Endothelial cell of umbilical vein (primary cell): ENCODE measurements around the gene CCDC70. TPM values are rescaled to one million over a fixed set of nuclear protein-coding genes. Genes with fewer than 3 reads are reported as not detected.

Experiments
- BruUV-seq: library from RNA; stranded (reverse); fragments of 400-500 nt; replicated peaks from 2 replicates; lab custom pipeline; 2021; lab: Mats Ljungman, UMichigan
- CTCF ChIA-PET: fragments of 300-600, 350-600 bp; sonication (Branson Sonifier 250); formaldehyde crosslinking; loops from one replicate; lab custom pipeline; 2021; ENCODE audit warnings: antibody characterized with exemption, inconsistent platforms; lab: Charles Lee
- POLR2A ChIA-PET: fragments of 300-600, 350-600 bp; sonication (Branson Sonifier 250); formaldehyde crosslinking; loops from one replicate; lab custom pipeline; 2021; ENCODE audit warnings: antibody characterized with exemption, inconsistent platforms; lab: Charles Lee
- DNase-seq: peaks from one replicate; pipeline ENCODE4 v3.0.0-alpha.2; 2011; ENCODE audit warnings: low read depth, low spot score
- FAIRE-seq: peaks from 2 replicates; lab custom pipeline; 2011; peaks lifted over from hg19 to GRCh38; lab: Jason Lieb, UNC
- H2AFZ ChIP-seq: 2 replicates; pipeline ENCODE4 v1.6.0; 2012; ENCODE audit warnings: low read depth, low read length, control low read depth, inconsistent platforms
- H3K27ac ChIP-seq: 2 replicates; pipeline ENCODE4 v1.5.1; 2011; ENCODE audit warnings: low read depth, mild to moderate bottlenecking, control low read depth, low read length, moderate library complexity; ENCODE audit not compliant: insufficient read depth
- H3K27me3 ChIP-seq, 2 experiments: 2 replicates each; pipeline versions ENCODE4 v1.6.0 to v1.6.1; 2011; ENCODE audit warnings: low read length in 2 of 2, mixed read lengths in 1 of 2; ENCODE audit not compliant: control insufficient read depth in 2 of 2, insufficient read depth in 2 of 2
- H3K36me3 ChIP-seq, 2 experiments: 2 replicates in 1 of 2; 3 replicates in 1 of 2; pipeline ENCODE4 v1.5.1; 2011; ENCODE audit warnings: low read length in 2 of 2, mild to moderate bottlenecking in 1 of 2, moderate library complexity in 1 of 2; ENCODE audit not compliant: control insufficient read depth in 2 of 2, insufficient read depth in 2 of 2; ENCODE audit errors: extremely low read depth in 1 of 2
- H3K4me1 ChIP-seq: 3 replicates; pipeline ENCODE4 v1.5.1; 2011; ENCODE audit warnings: mild to moderate bottlenecking, low read length; ENCODE audit not compliant: control insufficient read depth, insufficient read depth; ENCODE audit errors: extremely low read depth
- H3K4me2 ChIP-seq: 2 replicates; pipeline ENCODE4 v1.6.1; 2011; ENCODE audit warnings: low read length, control low read depth, mixed read lengths; ENCODE audit not compliant: insufficient read depth
- H3K4me3 ChIP-seq, 3 experiments: fragments of 200-600 bp in 1 of 3; sonication (generic), shearing (Covaris generic) in 1 of 3; replicated peaks in 1 of 3; 2 replicates each; pipeline ENCODE4 v1.5.1; 2011 to 2016; ENCODE audit warnings: control low read depth in 3 of 3, low read length in 3 of 3, mild to moderate bottlenecking in 2 of 3, inconsistent platforms in 1 of 3, low read depth in 1 of 3, moderate library complexity in 1 of 3; ENCODE audit not compliant: insufficient read depth in 1 of 3
- H3K79me2 ChIP-seq: 2 replicates; pipeline ENCODE4 v1.6.0; 2012; ENCODE audit warnings: low read length, inconsistent platforms; ENCODE audit not compliant: control insufficient read depth, insufficient read depth
- H3K9ac ChIP-seq: replicated peaks from 2 replicates; pipeline ENCODE3; 2011; ENCODE audit warnings: low read length, control low read depth; ENCODE audit not compliant: insufficient read depth; ENCODE audit errors: extremely low read depth
- H3K9me1 ChIP-seq: replicated peaks from 3 replicates; pipeline ENCODE4 v1.6.0; 2011; ENCODE audit warnings: mild to moderate bottlenecking, low read length; ENCODE audit not compliant: control insufficient read depth, insufficient read depth; ENCODE audit errors: extremely low read depth
- H3K9me3 ChIP-seq: replicated peaks from 2 replicates; pipeline ENCODE4 v1.5.1; 2012; ENCODE audit warnings: low read length, inconsistent platforms; ENCODE audit not compliant: control insufficient read depth, insufficient read depth
- H4K20me1 ChIP-seq: replicated peaks from 2 replicates; pipeline ENCODE3; 2011; ENCODE audit warnings: mild to moderate bottlenecking, low read length; ENCODE audit not compliant: control insufficient read depth, insufficient read depth; ENCODE audit errors: extremely low read depth
- EZH2 ChIP-seq: IDR thresholded peaks from 2 replicates; pipeline ENCODE4 v1.6.1; 2012; ENCODE audit warnings: borderline replicate concordance, low read depth, mild to moderate bottlenecking, moderate library complexity, low read length, inconsistent platforms; ENCODE audit not compliant: severe bottlenecking
- FOS ChIP-seq: IDR thresholded peaks from 2 replicates; pipeline ENCODE4 v1.6.1; 2011; ENCODE audit warnings: mild to moderate bottlenecking, low read length, moderate library complexity, borderline replicate concordance; ENCODE audit not compliant: insufficient read depth
- GATA2 ChIP-seq: IDR thresholded peaks from 2 replicates; pipeline ENCODE4 v1.7.0; 2011; ENCODE audit warnings: low read depth, mild to moderate bottlenecking, moderate library complexity, mixed read lengths, low read length; ENCODE audit not compliant: insufficient read length, insufficient read depth
- JUN ChIP-seq: IDR thresholded peaks from 2 replicates; pipeline ENCODE4 v1.6.1; 2011; ENCODE audit warnings: borderline replicate concordance, low read depth; ENCODE audit not compliant: insufficient read length, insufficient read depth
- MYC ChIP-seq: IDR thresholded peaks from one replicate; pipeline ENCODE4 v1.6.1; 2011; ENCODE audit warnings: mild to moderate bottlenecking, low read depth, low read length
- POLR2A ChIP-seq: IDR thresholded peaks from 2 replicates; pipeline ENCODE4 v1.6.1; 2012; ENCODE audit warnings: low read depth, mild to moderate bottlenecking, control low read depth, low read length
- POLR2AphosphoS5 ChIP-seq: IDR thresholded peaks from 2 replicates; pipeline ENCODE4 v1.6.1; 2012; ENCODE audit warnings: low read depth, mild to moderate bottlenecking, control low read depth, low read length, moderate library complexity; ENCODE audit not compliant: insufficient read depth
- dilution Hi-C: fragments of 300-500 bp; cut with MboI; formaldehyde crosslinking; loops from one replicate; pipeline ENCODE4 v1.15.0; 2019; ENCODE audit warnings: low sequenced_read_pairs; ENCODE audit not compliant: extremely low pct_ligation_motif_present
- intact Hi-C: fragments of 100-400 bp; cut with micrococcal nuclease; formaldehyde crosslinking; loops from one replicate; pipeline ENCODE4 v1.10.0; 2022
- polyA plus RNA-seq, 4 experiments: library from polyadenylated mRNA; depleted of rRNA in 3 of 4; stranded (reverse) in 3 of 4; unstranded in 1 of 4; fragments of >200 nt; gene quantifications; 2 replicates each; pipeline versions ENCODE4 v1.2.1 to v1.2.3, GENCODE V29; 2011 to 2012; ENCODE audit warnings: missing spikeins in 1 of 4
- total RNA-seq: library from RNA; stranded (reverse); gene quantifications from 2 replicates; pipeline ENCODE4 v1.2.3, GENCODE V29; 2021
- TF ChIP-seq, protein P1 (sequence below): IDR thresholded peaks from 2 replicates; pipeline ENCODE4 v1.6.1; 2011; ENCODE audit not compliant: insufficient read depth, insufficient read length
- TF ChIP-seq, protein P2 (sequence below), 2 donors: IDR thresholded peaks; 1 replicate in 1 of 2; 2 replicates in 1 of 2; pipeline ENCODE4 v1.5.1; 2011; ENCODE audit warnings: low read length in 2 of 2, mild to moderate bottlenecking in 2 of 2, moderate library complexity in 2 of 2, control low read depth in 1 of 2, inconsistent platforms in 1 of 2, low read depth in 1 of 2; ENCODE audit not compliant: insufficient read depth in 1 of 2; ENCODE audit errors: extremely low read depth in 1 of 2

Gene CCDC70
- total and polyA plus RNA-seq, 2 donors (not counting 3 experiments of a cell fraction or from before 2014, with no cell fraction given) = not detected

DNA sequence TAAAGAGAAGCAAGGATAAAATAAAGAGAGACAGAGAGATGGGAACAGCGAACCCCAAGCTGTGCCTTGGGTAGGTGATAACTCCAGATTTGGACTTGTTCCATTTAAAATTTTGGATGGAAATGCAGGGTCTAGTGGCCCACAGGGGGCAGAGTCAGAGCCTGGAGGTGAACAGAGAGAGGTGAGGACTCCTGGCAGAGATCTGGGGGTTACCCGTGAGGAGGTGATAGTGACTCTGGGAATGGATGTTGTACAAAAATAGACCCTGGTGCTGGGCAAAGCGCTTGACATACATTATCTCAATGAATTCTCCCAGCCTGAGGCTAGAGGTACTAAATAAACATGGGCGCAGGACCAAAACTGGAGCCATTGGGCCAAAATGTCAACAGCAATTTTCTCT is 43.5 kb upstream of the CCDC70 start:
- no peak for FAIRE-seq
- Histone ChIP-seq H3K36me3 (no peaks in the 10 kb centered on the region), H3K27me3 (peaks cover 14 to 27% of the 10 kb centered on the region in 2 experiments), H3K79me2 (no peaks in the 10 kb centered on the region), H4K20me1 (no peaks in the 10 kb centered on the region), H3K27ac (no peak overlapping the region), H3K9ac (no peak overlapping the region), H3K4me1 (no peaks in the 10 kb centered on the region), H2AFZ (no peak overlapping the region), H3K4me2 (no peak overlapping the region), H3K4me3 (no peak overlapping the region), H3K9me1 (no peaks in the 10 kb centered on the region), H3K9me3 (no peaks in the 10 kb centered on the region)
- dilution Hi-C loops (no loop called here), intact Hi-C loops (no loop called here)
- BruUV-seq = no TSS peak
- no peak for DNase-seq
- ChIA-PET POLR2A (no interaction called here), CTCF (no interaction called here)
- TF ChIP-seq GATA2 (no peak), POLR2A (no peak), FOS (no peak), JUN (no peak), MYC (no peak), POLR2AphosphoS5 (no peak), EZH2 (no peak)
- TF ChIP-seq, protein P1, sequence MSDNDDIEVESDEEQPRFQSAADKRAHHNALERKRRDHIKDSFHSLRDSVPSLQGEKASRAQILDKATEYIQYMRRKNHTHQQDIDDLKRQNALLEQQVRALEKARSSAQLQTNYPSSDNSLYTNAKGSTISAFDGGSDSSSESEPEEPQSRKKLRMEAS = no peak
- TF ChIP-seq, protein P2, sequence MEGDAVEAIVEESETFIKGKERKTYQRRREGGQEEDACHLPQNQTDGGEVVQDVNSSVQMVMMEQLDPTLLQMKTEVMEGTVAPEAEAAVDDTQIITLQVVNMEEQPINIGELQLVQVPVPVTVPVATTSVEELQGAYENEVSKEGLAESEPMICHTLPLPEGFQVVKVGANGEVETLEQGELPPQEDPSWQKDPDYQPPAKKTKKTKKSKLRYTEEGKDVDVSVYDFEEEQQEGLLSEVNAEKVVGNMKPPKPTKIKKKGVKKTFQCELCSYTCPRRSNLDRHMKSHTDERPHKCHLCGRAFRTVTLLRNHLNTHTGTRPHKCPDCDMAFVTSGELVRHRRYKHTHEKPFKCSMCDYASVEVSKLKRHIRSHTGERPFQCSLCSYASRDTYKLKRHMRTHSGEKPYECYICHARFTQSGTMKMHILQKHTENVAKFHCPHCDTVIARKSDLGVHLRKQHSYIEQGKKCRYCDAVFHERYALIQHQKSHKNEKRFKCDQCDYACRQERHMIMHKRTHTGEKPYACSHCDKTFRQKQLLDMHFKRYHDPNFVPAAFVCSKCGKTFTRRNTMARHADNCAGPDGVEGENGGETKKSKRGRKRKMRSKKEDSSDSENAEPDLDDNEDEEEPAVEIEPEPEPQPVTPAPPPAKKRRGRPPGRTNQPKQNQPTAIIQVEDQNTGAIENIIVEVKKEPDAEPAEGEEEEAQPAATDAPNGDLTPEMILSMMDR (IDR thresholded peaks at IDR 0.05; ENCODE audit: extremely low read depth in 1 of 2, insufficient read depth in 1 of 2, low read depth in 1 of 2, low read length in 2 of 2) = no peak
